Stomach (tissue), 4 donors: ENCODE measurements around the gene LMO2.

Experiments
- CTCF ChIP-seq, 7 experiments: fragments of 450-650 bp in 4 of 7; fragments of 200-600 bp in 3 of 7; sonication (generic) in 3 of 7; IDR thresholded peaks; one replicate each; pipeline ENCODE4 v1.5.1; 2016 to 2019; ENCODE audit warnings: antibody characterized with exemption in 7 of 7, control low read depth in 2 of 7, mild to moderate bottlenecking in 1 of 7
- EP300 ChIP-seq: sonication (generic); formaldehyde crosslinking; IDR thresholded peaks from one replicate; pipeline ENCODE4 v1.6.1; 2017; ENCODE audit warnings: antibody characterized with exemption
- POLR2AphosphoS5 ChIP-seq, 3 donors: sonication (generic); formaldehyde crosslinking; IDR thresholded peaks; one replicate each; pipeline ENCODE4 v1.6.1; 2016; ENCODE audit warnings: antibody characterized with exemption in 3 of 3

- TF ChIP-seq POLR2AphosphoS5 (IDR thresholded peaks at IDR 0.05) (no peak), CTCF (IDR thresholded peaks at IDR 0.05) (no peak), EP300 (no peak)
These were observed 7.8 kb downstream of the LMO2 start for GRCh38 chr11:33884035-33884434.
